RWPE1 (cell line): ENCODE data around the gene IER3.

ENCODE experiments used
- CTCF ChIA-PET: fragments of 350-600 bp; sonication (Branson Sonifier 250); formaldehyde crosslinking; extraction: SDS; loops from one replicate; lab custom pipeline; 2021; lab: Yijun Ruan, JAX
- POLR2A ChIA-PET: fragments of 400-600 bp; formaldehyde crosslinking; extraction: SDS; loops from one replicate; lab custom pipeline; 2020; ENCODE audit warnings: antibody characterized with exemption; ENCODE audit not compliant: low non-redundant PET; lab: Yijun Ruan, JAX
- DNase-seq: peaks from one replicate; pipeline ENCODE4 v3.0.0; 2012; ENCODE audit warnings: low spot score
- H3K27ac ChIP-seq: fragments of 450-650 bp; 2 replicates; pipeline ENCODE4 v1.5.1; 2017
- TF ChIP-seq, protein P1 (sequence below): fragments of 450-650 bp; conservative IDR thresholded peaks from 2 replicates; pipeline ENCODE4 v1.5.1; 2017; ENCODE audit warnings: low read depth, mild to moderate bottlenecking

Gene IER3

DNA sequence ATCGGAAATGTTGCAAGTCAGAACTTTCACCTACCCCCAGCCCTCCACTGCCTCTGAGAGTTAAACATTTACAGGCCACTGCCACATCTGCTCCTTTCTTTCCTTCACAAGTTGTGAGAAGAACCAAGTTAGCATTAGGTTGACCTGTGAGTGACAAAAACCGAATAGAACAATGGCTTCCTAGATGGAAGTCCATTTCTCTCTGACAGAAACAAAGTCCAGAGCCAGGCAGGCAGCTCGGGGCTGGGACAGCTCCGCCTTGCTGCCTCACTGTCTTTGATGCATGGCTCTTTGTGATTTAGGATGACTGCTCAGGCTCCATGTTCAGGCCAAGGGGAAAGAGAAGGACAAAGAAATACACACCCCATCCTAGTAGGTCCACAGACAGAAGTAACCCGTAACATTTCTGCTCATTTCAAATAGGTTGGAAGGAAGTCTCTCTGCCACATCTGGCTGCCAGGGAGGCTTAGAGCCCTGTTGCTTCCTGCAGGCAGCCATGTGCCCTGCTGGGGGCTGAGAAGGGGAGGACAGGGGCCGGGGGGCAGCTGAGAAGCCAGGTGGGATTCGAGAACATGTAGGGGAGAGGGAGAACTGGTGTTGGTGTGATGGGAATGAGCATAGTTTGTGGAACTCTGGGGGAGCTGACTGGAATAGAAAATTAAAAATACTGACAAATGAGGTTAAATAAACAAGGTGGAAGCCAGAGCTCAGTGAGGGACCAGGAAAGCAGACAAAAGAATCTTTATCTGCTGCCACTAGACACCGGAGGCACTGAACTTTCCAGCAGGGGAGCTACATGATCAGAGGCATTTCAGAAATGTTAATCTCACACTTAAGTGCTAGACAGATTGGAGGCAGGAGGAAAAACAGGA lies 19.5 kb upstream of the IER3 start:
- ChIA-PET CTCF (interaction anchor here (0.7 kb wide), 1 partner anchor 392 kb away, joined by 3 read pairs; no protein-coding TSS in a partner anchor), POLR2A (interaction anchor here (1.0 kb wide), 1 partner anchor 22 kb away, joined by 4 read pairs; no protein-coding TSS in a partner anchor)
- DNase-seq: no peak
- TF ChIP-seq, protein P1, sequence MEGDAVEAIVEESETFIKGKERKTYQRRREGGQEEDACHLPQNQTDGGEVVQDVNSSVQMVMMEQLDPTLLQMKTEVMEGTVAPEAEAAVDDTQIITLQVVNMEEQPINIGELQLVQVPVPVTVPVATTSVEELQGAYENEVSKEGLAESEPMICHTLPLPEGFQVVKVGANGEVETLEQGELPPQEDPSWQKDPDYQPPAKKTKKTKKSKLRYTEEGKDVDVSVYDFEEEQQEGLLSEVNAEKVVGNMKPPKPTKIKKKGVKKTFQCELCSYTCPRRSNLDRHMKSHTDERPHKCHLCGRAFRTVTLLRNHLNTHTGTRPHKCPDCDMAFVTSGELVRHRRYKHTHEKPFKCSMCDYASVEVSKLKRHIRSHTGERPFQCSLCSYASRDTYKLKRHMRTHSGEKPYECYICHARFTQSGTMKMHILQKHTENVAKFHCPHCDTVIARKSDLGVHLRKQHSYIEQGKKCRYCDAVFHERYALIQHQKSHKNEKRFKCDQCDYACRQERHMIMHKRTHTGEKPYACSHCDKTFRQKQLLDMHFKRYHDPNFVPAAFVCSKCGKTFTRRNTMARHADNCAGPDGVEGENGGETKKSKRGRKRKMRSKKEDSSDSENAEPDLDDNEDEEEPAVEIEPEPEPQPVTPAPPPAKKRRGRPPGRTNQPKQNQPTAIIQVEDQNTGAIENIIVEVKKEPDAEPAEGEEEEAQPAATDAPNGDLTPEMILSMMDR: no peak
- H3K27ac ChIP-seq: peak overlapping the region; percentile 67

DNA sequence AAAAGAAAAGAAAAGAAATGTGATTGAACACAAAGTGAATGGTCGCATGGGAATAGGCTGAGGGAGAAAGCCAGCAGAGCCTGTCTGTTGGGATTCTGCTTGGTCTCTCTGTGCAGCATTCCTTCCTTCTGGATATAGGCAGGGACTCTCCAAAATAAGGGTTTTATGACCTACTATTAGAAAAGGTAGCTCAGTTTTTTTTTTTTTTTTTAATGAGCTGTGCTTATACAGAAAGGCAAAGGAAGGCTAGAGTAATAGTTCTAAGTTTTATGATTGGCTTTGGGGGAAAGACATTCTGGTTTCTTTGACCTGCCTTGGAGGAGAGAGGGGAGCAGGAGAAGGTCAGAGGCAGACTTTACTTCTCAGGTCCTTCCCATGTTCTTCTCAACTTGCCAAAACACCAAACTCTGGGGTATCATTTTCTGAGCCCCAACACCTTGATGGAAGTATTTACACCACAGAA lies 18.8 kb upstream of the IER3 start:
- no peak overlapping the region for H3K27ac ChIP-seq
- POLR2A ChIA-PET: interaction anchor here (1.0 kb wide), 1 partner anchor 21 kb away, joined by 4 read pairs; no protein-coding TSS in a partner anchor
- DNase-seq: no peak
- CTCF ChIA-PET: interaction anchor here (0.7 kb wide), 2 partner anchors 64 to 118 kb away, joined by 3 to 5 read pairs; no protein-coding TSS in a partner anchor
- TF ChIP-seq, protein P1: no peak

DNA sequence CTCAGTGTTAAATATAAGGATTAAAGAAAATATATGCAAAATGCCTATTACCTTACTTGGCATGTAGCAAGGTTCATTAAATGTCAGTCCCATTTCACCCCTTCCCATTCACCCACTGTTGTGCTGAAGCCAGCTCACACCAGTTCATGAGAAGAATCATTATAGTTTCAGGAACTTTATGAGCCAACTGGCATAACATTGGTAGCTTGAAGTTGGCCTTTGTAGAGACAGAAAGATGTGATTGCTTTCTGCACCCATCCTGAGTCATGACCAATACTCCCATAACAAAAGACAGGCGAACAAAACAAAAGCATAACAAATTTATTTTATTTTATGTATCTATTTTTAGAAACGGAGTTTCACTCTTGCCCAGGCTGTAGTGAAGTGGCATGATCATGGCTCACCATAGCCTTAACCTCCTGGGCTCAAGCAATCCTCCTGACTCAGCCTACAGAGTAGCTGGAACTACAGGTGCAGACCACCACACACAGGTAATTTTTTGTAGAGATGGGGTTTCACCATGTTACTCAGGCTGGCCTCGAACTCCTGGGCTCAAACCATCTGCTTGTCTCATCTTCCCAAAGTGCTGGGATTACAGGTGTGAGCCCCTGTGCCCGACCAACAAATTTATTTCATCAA lies 17.6 kb upstream of the IER3 start:
- H3K27ac ChIP-seq: peak overlapping the region; percentile 17; the same call in 1 of the 2 replicates
- no peak for DNase-seq
- TF ChIP-seq, protein P1: no peak
- ChIA-PET POLR2A (no interaction called here), CTCF (interaction anchor here (1.1 kb wide), 1 partner anchor 31 kb away, joined by 4 read pairs; no protein-coding TSS in a partner anchor)

DNA sequence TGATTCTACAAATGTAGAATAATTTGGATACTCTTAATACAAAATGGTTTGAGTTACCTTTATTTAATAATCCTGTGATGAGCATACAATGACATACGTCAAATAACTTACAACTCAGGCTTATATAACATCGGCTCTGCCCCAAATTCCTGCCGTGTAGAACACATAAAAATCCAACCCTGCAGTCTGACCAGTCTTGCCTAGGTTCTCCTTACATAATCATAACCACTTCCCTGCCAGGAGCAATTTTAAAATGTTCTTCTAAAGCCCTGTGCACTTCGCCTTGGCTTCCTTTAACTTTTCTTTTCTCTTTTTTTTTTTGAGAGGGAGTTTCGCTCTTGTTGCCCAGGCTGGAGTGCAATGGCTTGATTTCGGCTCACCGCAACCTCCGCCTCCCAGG lies 16.2 kb upstream of the IER3 start:
- H3K27ac ChIP-seq: peak overlapping the region; percentile 42
- CTCF ChIA-PET: no interaction called here
- POLR2A ChIA-PET: no interaction called here
- TF ChIP-seq, protein P1: no peak
- DNase-seq: no peak

DNA sequence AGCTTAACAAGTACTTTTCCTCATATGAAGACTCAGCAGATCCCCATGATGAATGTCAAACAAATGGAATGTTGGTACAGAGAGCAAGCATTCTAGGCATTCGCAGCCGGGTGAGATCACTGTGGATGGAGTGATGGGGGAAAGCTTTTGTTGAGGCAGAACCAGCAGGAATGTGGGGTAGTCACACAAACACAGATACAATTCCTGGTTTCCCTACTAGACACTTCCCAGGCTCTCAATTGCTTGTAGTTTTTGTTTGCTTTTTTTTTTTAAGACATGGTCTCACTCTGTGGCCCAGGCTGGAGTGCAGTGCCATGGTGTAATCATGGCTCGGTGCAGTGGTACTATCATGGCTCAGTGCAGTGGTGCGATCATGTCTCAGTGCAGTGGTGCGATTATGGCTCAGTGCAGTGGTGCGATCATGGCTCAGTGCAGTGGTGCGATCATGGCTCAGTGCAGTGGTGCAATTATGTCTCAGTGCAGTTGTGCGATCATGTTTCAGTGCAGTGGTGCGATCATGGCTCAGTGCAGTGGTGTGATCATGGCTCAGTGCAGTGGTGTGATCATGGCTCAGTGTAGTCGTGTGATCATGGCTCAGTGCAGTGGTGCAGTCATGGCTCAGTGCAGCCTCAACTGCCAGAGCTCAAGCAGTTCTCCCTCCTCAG lies 15.4 kb upstream of the IER3 start:
- no peak overlapping the region for H3K27ac ChIP-seq
- DNase-seq: peak; percentile 68
- ChIA-PET POLR2A (no interaction called here), CTCF (interaction anchor here (0.6 kb wide), 1 partner anchor 118 kb away, joined by 3 read pairs; no protein-coding TSS in a partner anchor)
- TF ChIP-seq, protein P1: no peak
